ENCODE measurements around the gene UBE2F. TPM values are rescaled to one million over a fixed set of nuclear protein-coding genes. Genes with fewer than 3 reads are reported as not detected.

UBE2F gene
- total and polyA plus RNA-seq, 2 of the 4 experiments (the other 2 are of a cell fraction): 44.6 to 59.8 TPM

GRCh38 chr2:237931205-237931721 lies 35.6 kb upstream of the UBE2F start (continued):
- TF ChIP-seq SMC3 (IDR thresholded peaks at IDR 0.05; ENCODE audit: low read depth, low read length): no peak

GRCh38 chr2:237932731-237933131 lies 34.1 kb upstream of the UBE2F start:
- ATAC-seq (ENCODE audit: low read depth) (peak; percentile 75), DNase-seq (peak; percentile 90)
- Histone ChIP-seq H3K56ac (ENCODE audit: extremely low read depth, insufficient read depth, low read length) (no peak overlapping the region), H3K9ac (ENCODE audit: low read depth, low read length) (no peak overlapping the region), H3K14ac (replicated peaks; ENCODE audit: low read depth, low read length) (no peak overlapping the region), H2BK5ac (ENCODE audit: low read depth, low read length, poor library complexity, severe bottlenecking) (peak overlapping the region; percentile 7), H2AK5ac (ENCODE audit: low read depth, low read length) (no peak overlapping the region), H4K8ac (ENCODE audit: low read depth in 2 of 2, low read length in 2 of 2) (no peak overlapping the region), H4K5ac (ENCODE audit: low read depth, low read length) (no peak overlapping the region), H2BK20ac (ENCODE audit: low read depth, low read length) (no peak overlapping the region), H4K20me1 (ENCODE audit: insufficient read depth, low read length) (peaks cover 8% of the 10 kb centered on the region), H3K4ac (ENCODE audit: low read depth, low read length) (no peak overlapping the region), H3K4me3 (ENCODE audit: insufficient read depth, low read depth, low read length) (no peak overlapping the region), H2AK9ac (replicated peaks; ENCODE audit: low read depth, low read length, poor library complexity) (no peak overlapping the region), H3K18ac (ENCODE audit: low read depth, low read length) (no peak overlapping the region), H3K4me2 (ENCODE audit: low read depth, low read length) (no peak overlapping the region), H2BK120ac (ENCODE audit: low read depth, low read length) (no peak overlapping the region), H3K27ac (ENCODE audit: insufficient read depth, low read length) (no peak overlapping the region), H2BK15ac (ENCODE audit: low read depth, low read length) (no peak overlapping the region), H3K79me1 (ENCODE audit: low read depth in 1 of 2, low read length in 2 of 2) (no peaks in the 10 kb centered on the region), H2AFZ (replicated peaks; ENCODE audit: low read length, poor library complexity) (no peak overlapping the region), H4K91ac (ENCODE audit: insufficient read depth, low read depth, low read length) (no peak overlapping the region), H3K9me1 (ENCODE audit: insufficient read depth, low read length) (peaks cover 13% of the 10 kb centered on the region), H3K23ac (ENCODE audit: low read depth, low read length) (no peak overlapping the region), H3K4me1 (ENCODE audit: control insufficient read depth, insufficient read depth, low read length) (peaks cover 20% of the 10 kb centered on the region), H3K36me3 (ENCODE audit: control insufficient read depth, insufficient read depth, low read length) (no peaks in the 10 kb centered on the region), H3K27me3 (ENCODE audit: control insufficient read depth, insufficient read depth, low read length) (no peaks in the 10 kb centered on the region), H3K9me3 (ENCODE audit: control insufficient read depth, insufficient read depth, low read length) (no peaks in the 10 kb centered on the region)
- intact Hi-C loops (cut with micrococcal nuclease): loop anchor here (5.0 kb wide), 1 partner anchor 65 kb away; no protein-coding TSS in a partner anchor
- ChIA-PET POLR2A (ENCODE audit: unreplicated experiment) (interaction anchor here (0.6 kb wide), 1 partner anchor 58 kb away, joined by 5 read pairs; no protein-coding TSS in a partner anchor), CTCF (no interaction called here)
- TF ChIP-seq CTCF (conservative IDR thresholded peaks at IDR 0.05; ENCODE audit: low read depth, low read length) (no peak), RAD21 (IDR thresholded peaks at IDR 0.05; ENCODE audit: low read length) (no peak), MAFK (IDR thresholded peaks at IDR 0.05; ENCODE audit: low read depth, low read length) (peak; percentile 29; the same call in 1 of the 2 replicates)
- in situ Hi-C loops (cut with MboI; ENCODE audit: low sequenced_read_pairs): no loop called here
- WGBS, 2 experiments (ENCODE audit: extremely low coverage in 2 of 2, insufficient read length in 1 of 2): 60% methylated on average over 1 of the region's 3 CpGs; no CpG with 5 or more reads in 1 of the 2 experiments
- no TSS peak for BruUV-seq (replicated peaks)
- dilution Hi-C loops (cut with HindIII; ENCODE audit: low sequenced_read_pairs, unreplicated experiment): no loop called here
